IMR-90 (cell line): ENCODE results near the gene CD9. TPM values are rescaled to one million over a fixed set of nuclear protein-coding genes. Genes with fewer than 3 reads are reported as not detected.

Experiments
- ATAC-seq: fragments of 200-7000 bp; cut with Tn5 transposase; 2 replicates; pipeline ENCODE4 v1.9.1; 2020; ENCODE audit warnings: low read depth, mild to moderate bottlenecking, moderate library complexity
- BruUV-seq: library from RNA; stranded (reverse); fragments of 400-500 nt; replicated peaks from 2 replicates; lab custom pipeline; 2021; lab: Mats Ljungman, UMichigan
- CTCF ChIA-PET: fragments of 300-600 bp; formaldehyde crosslinking; extraction: SDS; loops from one replicate; lab custom pipeline; 2021; ENCODE audit warnings: antibody characterized with exemption; lab: Yijun Ruan, JAX
- POLR2A ChIA-PET: fragments of 300-600 bp; sonication (Branson Sonifier 250); formaldehyde crosslinking; loops from one replicate; lab custom pipeline; 2022; ENCODE audit warnings: antibody characterized with exemption; ENCODE audit not compliant: unreplicated experiment; lab: Charles Lee
- DNase-seq: peaks from one replicate; pipeline ENCODE4 v3.0.0; 2013
- H2AFZ ChIP-seq: replicated peaks from 2 replicates; pipeline ENCODE3; 2013; ENCODE audit warnings: low read length, mild to moderate bottlenecking; ENCODE audit not compliant: poor library complexity
- H2AK5ac ChIP-seq: 2 replicates; pipeline ENCODE4 v1.6.1; 2013; ENCODE audit warnings: low read depth, low read length, inconsistent platforms
- H2AK9ac ChIP-seq: replicated peaks from 2 replicates; pipeline ENCODE3; 2013; ENCODE audit warnings: mild to moderate bottlenecking, low read depth, low read length, moderate library complexity; ENCODE audit not compliant: poor library complexity
- H2BK120ac ChIP-seq: 2 replicates; pipeline ENCODE4 v1.6.1; 2013; ENCODE audit warnings: low read depth, low read length, inconsistent platforms
- H2BK15ac ChIP-seq: 3 replicates; pipeline ENCODE4 v1.6.1; 2013; ENCODE audit warnings: low read depth, low read length, inconsistent platforms
- H2BK20ac ChIP-seq: 2 replicates; pipeline ENCODE4 v1.6.1; 2013; ENCODE audit warnings: low read depth, mild to moderate bottlenecking, inconsistent platforms, low read length, moderate library complexity
- H2BK5ac ChIP-seq: 2 replicates; pipeline ENCODE4 v1.6.1; 2013; ENCODE audit warnings: mild to moderate bottlenecking, low read depth, low read length, inconsistent platforms; ENCODE audit not compliant: poor library complexity, severe bottlenecking
- H3K14ac ChIP-seq: replicated peaks from 2 replicates; pipeline ENCODE4 v1.6.1; 2013; ENCODE audit warnings: low read depth, low read length, inconsistent platforms
- H3K18ac ChIP-seq: 2 replicates; pipeline ENCODE4 v1.6.1; 2013; ENCODE audit warnings: low read depth, low read length, control low read depth
- H3K23ac ChIP-seq: 2 replicates; pipeline ENCODE4 v1.6.1; 2013; ENCODE audit warnings: low read depth, low read length, inconsistent platforms
- H3K27ac ChIP-seq: 2 replicates; pipeline ENCODE4 v1.5.1; 2013; ENCODE audit warnings: mild to moderate bottlenecking, control low read depth, low read length; ENCODE audit not compliant: insufficient read depth
- H3K27me3 ChIP-seq: 2 replicates; pipeline ENCODE4 v1.6.1; 2013; ENCODE audit warnings: low read length; ENCODE audit not compliant: control insufficient read depth, insufficient read depth
- H3K36me3 ChIP-seq: 2 replicates; pipeline ENCODE4 v1.6.1; 2013; ENCODE audit warnings: low read length, mixed read lengths; ENCODE audit not compliant: control insufficient read depth, insufficient read depth
- H3K4ac ChIP-seq: 2 replicates; pipeline ENCODE4 v1.6.1; 2013; ENCODE audit warnings: low read depth, low read length, inconsistent platforms
- H3K4me1 ChIP-seq: 2 replicates; pipeline ENCODE4 v1.6.1; 2013; ENCODE audit warnings: low read length, mixed read lengths; ENCODE audit not compliant: control insufficient read depth, insufficient read depth
- H3K4me2 ChIP-seq: 2 replicates; pipeline ENCODE4 v1.6.1; 2013; ENCODE audit warnings: low read depth, mild to moderate bottlenecking, control low read depth, low read length, moderate library complexity
- H3K4me3 ChIP-seq: 2 replicates; pipeline ENCODE4 v1.5.1; 2013; ENCODE audit warnings: low read depth, mild to moderate bottlenecking, control low read depth, low read length, moderate library complexity; ENCODE audit not compliant: insufficient read depth
- H3K56ac ChIP-seq: 2 replicates; pipeline ENCODE4 v1.6.1; 2013; ENCODE audit warnings: low read length, inconsistent platforms; ENCODE audit not compliant: insufficient read depth; ENCODE audit errors: extremely low read depth
- H3K79me1 ChIP-seq, 2 experiments: 2 replicates each; pipeline ENCODE4 v1.6.1; 2013; ENCODE audit warnings: low read length in 2 of 2, inconsistent platforms in 1 of 2, low read depth in 1 of 2
- H3K9ac ChIP-seq: 2 replicates; pipeline ENCODE4 v1.6.1; 2013; ENCODE audit warnings: low read depth, low read length, control low read depth
- H3K9me1 ChIP-seq: 2 replicates; pipeline ENCODE4 v1.6.1; 2013; ENCODE audit warnings: low read length, inconsistent platforms; ENCODE audit not compliant: insufficient read depth
- H3K9me3 ChIP-seq: 2 replicates; pipeline ENCODE4 v1.6.1; 2013; ENCODE audit warnings: low read length; ENCODE audit not compliant: control insufficient read depth, insufficient read depth
- H4K20me1 ChIP-seq: 2 replicates; pipeline ENCODE4 v1.6.1; 2013; ENCODE audit warnings: low read length, inconsistent platforms; ENCODE audit not compliant: insufficient read depth
- H4K5ac ChIP-seq: 2 replicates; pipeline ENCODE4 v1.6.1; 2013; ENCODE audit warnings: mild to moderate bottlenecking, low read depth, low read length, control low read depth
- H4K8ac ChIP-seq, 2 experiments: 2 replicates each; pipeline ENCODE4 v1.6.1; 2013; ENCODE audit warnings: low read depth in 2 of 2, low read length in 2 of 2, control low read depth in 1 of 2, inconsistent platforms in 1 of 2
- H4K91ac ChIP-seq: 2 replicates; pipeline ENCODE4 v1.6.1; 2013; ENCODE audit warnings: low read depth, low read length, inconsistent platforms; ENCODE audit not compliant: insufficient read depth
- BHLHE40 ChIP-seq: fragments of 150-350 bp; IDR thresholded peaks from 2 replicates; pipeline ENCODE4 v1.6.1; 2016; ENCODE audit warnings: mild to moderate bottlenecking, low read depth, low read length
- CEBPB ChIP-seq: IDR thresholded peaks from 2 replicates; pipeline ENCODE4 v1.6.1; 2012; ENCODE audit warnings: low read depth, low read length, improper control_type of control experiment
- CTCF ChIP-seq: conservative IDR thresholded peaks from 2 replicates; pipeline ENCODE4 v1.5.1; 2012; ENCODE audit warnings: mild to moderate bottlenecking, low read depth, low read length, improper control_type of control experiment
- ELK1 ChIP-seq: fragments of 150-350 bp; IDR thresholded peaks from 2 replicates; pipeline ENCODE4 v1.6.1; 2016; ENCODE audit warnings: low read depth, mild to moderate bottlenecking, low read length, moderate library complexity, borderline replicate concordance
- MAZ ChIP-seq: IDR thresholded peaks from 2 replicates; pipeline ENCODE4 v1.6.1; 2012; ENCODE audit warnings: low read depth, mild to moderate bottlenecking, low read length, improper control_type of control experiment, moderate library complexity, borderline replicate concordance
- MXI1 ChIP-seq: IDR thresholded peaks from 2 replicates; pipeline ENCODE4 v1.6.1; 2012; ENCODE audit warnings: low read depth, mild to moderate bottlenecking, low read length, moderate library complexity, borderline replicate concordance
- NFE2L2 ChIP-seq: fragments of 150-350 bp; IDR thresholded peaks from 2 replicates; pipeline ENCODE4 v1.6.1; 2016; ENCODE audit warnings: low read depth, mild to moderate bottlenecking, low read length
- RCOR1 ChIP-seq: IDR thresholded peaks from 2 replicates; pipeline ENCODE4 v1.6.1; 2012; ENCODE audit warnings: mild to moderate bottlenecking, low read length, improper control_type of control experiment; ENCODE audit not compliant: insufficient replicate concordance
- RFX5 ChIP-seq: IDR thresholded peaks from 2 replicates; pipeline ENCODE4 v1.8.0; 2012; ENCODE audit warnings: low read depth, mild to moderate bottlenecking, low read length, moderate library complexity
- SMC3 ChIP-seq: fragments of 150-350 bp; IDR thresholded peaks from 2 replicates; pipeline ENCODE4 v1.6.1; 2016; ENCODE audit warnings: low read depth, mild to moderate bottlenecking, antibody characterized with exemption, low read length, moderate library complexity
- USF2 ChIP-seq: fragments of 150-350 bp; IDR thresholded peaks from 2 replicates; pipeline ENCODE4 v1.6.1; 2017; ENCODE audit warnings: mild to moderate bottlenecking, antibody characterized with exemption, low read length, low read depth
- WGBS, 2 experiments: methylation state at CpG; one replicate each; pipeline versions ENCODE4 v1.1.5 to v1.1.7; 2013; ENCODE audit warnings: missing lambda C conversion rate in 2 of 2; ENCODE audit not compliant: insufficient read length in 1 of 2; ENCODE audit errors: extremely low coverage in 2 of 2; 5-methylcytosine and 5-hydroxymethylcytosine counted together
- dilution Hi-C: fragments of 300-500 bp; cut with HindIII; formaldehyde crosslinking; loops from one replicate; pipeline ENCODE4 v1.14.3; 2018; ENCODE audit warnings: low sequenced_read_pairs; ENCODE audit not compliant: unreplicated experiment
- in situ Hi-C: fragments of 300-500 bp; cut with MboI; formaldehyde crosslinking; loops from 3 replicates; pipeline ENCODE4 v1.14.3; 2019; ENCODE audit warnings: low sequenced_read_pairs, inconsistent platforms, mixed read lengths
- intact Hi-C: fragments of 100-400 bp; cut with micrococcal nuclease; formaldehyde crosslinking; loops from 2 replicates; pipeline ENCODE4 v1.10.0; 2022
- polyA plus RNA-seq, 3 experiments: library from polyadenylated mRNA; depleted of rRNA; stranded (reverse); fragments of >200 nt; gene quantifications; 2 replicates each; pipeline ENCODE4 v1.2.3, GENCODE V29; 2012; ENCODE audit warnings: low replicate concordance in 1 of 3
- total RNA-seq: library from RNA; depleted of rRNA; stranded (reverse); fragments of >200 nt; gene quantifications from 2 replicates; pipeline ENCODE4 v1.2.3, GENCODE V29; 2012

The CD9 gene
- total and polyA plus RNA-seq, 2 of the 4 experiments (the other 2 are of a cell fraction) = 48.8 to 70.9 TPM

- Histone ChIP-seq H3K9me1 (peaks cover 6% of the 10 kb centered on the region; the same call in 1 of the 2 replicates), H4K20me1 (no peaks in the 10 kb centered on the region), H4K5ac (no peak overlapping the region), H3K27me3 (peaks cover 6% of the 10 kb centered on the region), H3K56ac (no peak overlapping the region), H3K9ac (no peak overlapping the region), H2BK5ac (no peak overlapping the region), H3K18ac (no peak overlapping the region), H4K91ac (no peak overlapping the region), H3K14ac (no peak overlapping the region), H3K9me3 (peaks cover 5% of the 10 kb centered on the region; the same call in 1 of the 2 replicates), H3K4ac (no peak overlapping the region), H2BK15ac (no peak overlapping the region), H2AFZ (no peak overlapping the region), H2BK120ac (no peak overlapping the region), H3K23ac (no peak overlapping the region), H3K36me3 (no peaks in the 10 kb centered on the region), H3K4me2 (no peak overlapping the region), H3K4me1 (peaks cover 13% of the 10 kb centered on the region), H3K79me1 (no peaks in the 10 kb centered on the region), H2AK5ac (no peak overlapping the region), H2BK20ac (no peak overlapping the region), H3K27ac (no peak overlapping the region), H2AK9ac (no peak overlapping the region), H3K4me3 (no peak overlapping the region), H4K8ac (no peak overlapping the region)
- DNase-seq (no peak), ATAC-seq (no peak)
- intact Hi-C loops = no loop called here
- ChIA-PET POLR2A (no interaction called here), CTCF (no interaction called here)
- no CpG with 5 or more reads among the region's 2 CpGs for WGBS, 2 experiments
- BruUV-seq = no TSS peak
- dilution Hi-C loops = no loop called here
- TF ChIP-seq BHLHE40 = no peak
- TF ChIP-seq NFE2L2 = no peak
- no peak for TF ChIP-seq SMC3
- no peak for TF ChIP-seq RCOR1
- TF ChIP-seq MXI1 = no peak
- no peak for TF ChIP-seq MAZ
- no peak for TF ChIP-seq ELK1
- no peak for TF ChIP-seq RFX5
- no peak for TF ChIP-seq CEBPB
- no peak for TF ChIP-seq USF2
- no peak for TF ChIP-seq CTCF
- in situ Hi-C loops = no loop called here
These were observed 62.4 kb downstream of the CD9 start for GRCh38 chr12:6262623-6263022.
